ENCODE results near the gene BEND3.
"Not testable (repeated sequence)": the region's sequence is repeated elsewhere in the genome, so short reads cannot be mapped to it uniquely, and the experiment has no call there.

Gene BEND3

DNA sequence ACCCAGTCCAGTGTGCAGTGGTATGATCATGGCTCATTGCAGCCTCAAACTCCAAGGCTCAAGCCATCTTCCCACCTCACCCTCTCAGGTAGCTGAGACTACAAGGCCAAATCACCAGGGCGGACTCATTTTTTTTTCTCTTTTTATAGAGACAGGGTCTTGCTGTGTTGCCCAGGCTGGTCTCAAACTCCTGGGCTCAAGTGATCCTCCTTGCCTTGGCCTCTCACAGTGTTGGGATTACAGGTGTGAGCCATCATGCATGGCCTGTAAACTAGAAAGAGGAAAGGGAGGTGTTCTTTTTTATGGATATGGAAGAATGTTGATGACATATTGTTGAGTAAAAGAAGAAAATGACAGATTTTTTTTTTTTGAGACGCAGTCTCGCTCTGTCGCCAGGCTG lies 5.1 kb upstream of the BEND3 start:
- DNase-seq, result no peak

- DNase-seq, result no peak
These were observed 3.7 kb upstream of the BEND3 start for GRCh38 chr6:107118976-107119375.

GRCh38 chr6:107118540-107118939 lies 3.2 kb upstream of the BEND3 start:
- DNase-seq, result not testable (repeated sequence)

- no peak for DNase-seq
These were observed 1.6 kb upstream of the BEND3 start for GRCh38 chr6:107116931-107117330.

DNA sequence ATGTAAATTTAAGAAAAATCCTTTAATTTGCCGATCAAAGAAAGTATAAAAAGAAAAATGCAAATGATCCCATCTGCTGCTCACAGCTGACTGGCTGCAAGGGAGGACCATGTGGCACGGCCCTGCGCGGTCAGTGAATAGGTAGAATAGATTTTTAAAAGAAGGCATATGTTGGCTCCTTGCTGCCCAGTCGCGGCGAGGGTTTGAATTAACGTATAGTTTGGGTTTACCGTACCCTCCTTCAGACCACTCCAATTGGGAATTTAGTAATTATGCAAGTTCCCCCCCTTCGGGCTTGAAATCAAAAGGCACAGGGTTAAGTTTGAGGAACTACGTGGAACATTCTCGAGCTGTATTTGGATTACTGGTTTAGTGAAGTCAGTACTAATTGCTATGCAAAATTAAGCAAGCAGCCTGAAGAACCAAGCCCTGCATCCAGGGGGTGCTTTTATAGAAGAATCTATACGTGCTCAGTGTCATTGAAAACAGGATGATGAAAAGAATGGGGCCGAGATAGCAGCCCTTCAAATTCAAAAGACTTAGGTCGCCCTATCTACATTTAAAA lies 1.1 kb upstream of the BEND3 start:
- DNase-seq, result no peak

GRCh38 chr6:107115695-107116327 lies 496 bp upstream of the BEND3 start:
- no peak for DNase-seq

DNA sequence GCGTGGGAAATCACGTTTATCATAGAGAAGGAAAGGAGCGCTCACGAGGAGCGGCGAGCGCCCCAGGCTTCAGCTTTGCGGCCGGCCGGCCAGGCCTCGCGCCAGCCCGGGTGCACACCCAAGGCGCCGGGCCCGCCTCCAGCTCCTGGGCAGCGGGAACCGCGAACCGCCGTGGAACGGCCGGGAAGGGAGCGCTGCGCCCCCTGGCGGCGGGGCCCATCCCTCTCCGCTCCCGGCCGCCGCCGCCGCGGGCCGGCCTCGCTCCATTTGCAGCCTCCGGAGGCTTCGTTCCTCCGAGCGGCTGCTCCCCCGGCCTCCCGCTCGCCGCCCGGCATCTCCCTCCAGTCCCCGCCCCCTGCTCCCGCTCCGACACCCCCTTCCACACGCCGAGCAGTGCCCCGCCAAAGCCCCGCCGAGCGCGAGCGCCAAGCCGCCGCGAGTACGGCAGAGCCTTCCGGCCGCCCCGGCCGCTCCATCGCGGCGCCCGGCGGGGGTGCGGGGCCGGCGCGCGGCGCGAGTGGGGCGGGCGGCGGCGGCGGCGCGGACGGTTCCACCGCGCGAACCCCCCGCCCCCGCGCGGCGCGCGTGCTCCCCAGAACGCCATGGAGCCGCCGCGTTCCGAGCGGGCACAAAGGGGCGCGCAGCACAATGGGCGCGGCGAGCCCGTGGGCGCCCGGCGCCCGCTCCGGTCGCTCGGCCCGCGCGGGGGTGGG lies 946 bp downstream of the BEND3 start:
- peak; percentile 45 for DNase-seq

GRCh38 chr6:107110200-107110599 lies 5.1 kb downstream of the BEND3 start:
- DNase-seq, result no peak

- no peak for DNase-seq
These were observed 7.0 kb downstream of the BEND3 start for GRCh38 chr6:107108201-107108890.

DNA sequence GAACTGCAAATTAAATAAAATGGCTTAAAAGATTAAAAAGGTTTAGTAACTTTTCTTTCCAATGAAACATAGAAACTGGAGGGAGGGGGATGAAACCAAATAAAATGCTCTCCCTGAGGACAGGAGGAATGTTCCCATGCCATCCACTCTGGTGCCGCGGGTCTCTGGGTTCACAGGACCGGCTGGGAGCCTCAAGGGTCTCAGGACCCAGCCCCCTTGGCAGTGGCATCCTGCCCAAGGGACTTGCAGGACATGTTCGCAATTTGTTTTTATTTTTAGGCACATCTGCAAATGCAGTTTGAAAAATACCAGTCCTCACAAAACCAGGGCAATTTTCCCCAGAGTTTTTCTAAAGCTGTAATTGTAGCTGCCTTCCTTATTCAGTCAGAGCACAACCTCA lies 7.5 kb downstream of the BEND3 start:
- DNase-seq, result no peak

DNA sequence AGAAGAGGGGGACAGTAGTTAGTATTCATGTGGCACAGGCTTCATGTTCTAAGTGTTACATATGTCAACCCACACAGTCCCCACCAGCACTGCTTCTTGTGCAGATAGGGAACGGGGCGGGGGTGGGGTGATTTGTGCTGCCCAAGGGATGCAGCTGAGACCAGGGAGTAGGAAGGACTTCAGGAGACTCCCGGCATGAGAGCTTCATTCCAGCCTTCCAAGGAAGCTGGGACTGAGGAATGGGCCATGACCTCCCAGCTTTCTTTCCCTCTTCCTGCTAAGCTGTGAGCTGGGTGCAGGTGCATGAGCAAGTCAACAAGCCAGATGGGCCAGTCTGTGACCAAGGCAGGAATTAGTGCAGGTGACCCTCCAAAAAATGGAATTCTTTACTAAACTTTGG lies 9.2 kb downstream of the BEND3 start:
- DNase-seq, result no peak

- no peak for DNase-seq
These were observed 9.7 kb downstream of the BEND3 start for GRCh38 chr6:107105511-107106116.

DNA sequence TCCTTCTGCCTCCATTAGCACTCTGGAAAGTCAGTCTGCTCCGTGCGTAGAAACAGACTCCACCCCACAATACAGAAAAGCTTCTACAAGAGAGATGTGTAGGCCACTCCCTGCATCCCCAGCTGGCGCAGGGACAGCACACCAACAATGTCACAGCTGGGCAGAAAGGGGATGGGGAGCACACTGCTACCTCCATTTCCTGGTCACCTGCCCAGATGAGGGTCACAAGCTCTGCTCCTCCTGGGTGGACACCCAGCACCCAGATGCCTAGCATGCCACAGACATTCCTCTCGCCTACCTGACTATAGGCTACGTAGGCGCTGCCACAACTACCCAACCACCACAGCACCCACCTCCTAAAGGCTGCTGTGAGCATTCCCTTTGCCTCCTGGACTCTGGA lies 12.2 kb downstream of the BEND3 start:
- DNase-seq, result no peak

GRCh38 chr6:107102414-107102805 lies 12.9 kb downstream of the BEND3 start:
- no peak for DNase-seq

DNA sequence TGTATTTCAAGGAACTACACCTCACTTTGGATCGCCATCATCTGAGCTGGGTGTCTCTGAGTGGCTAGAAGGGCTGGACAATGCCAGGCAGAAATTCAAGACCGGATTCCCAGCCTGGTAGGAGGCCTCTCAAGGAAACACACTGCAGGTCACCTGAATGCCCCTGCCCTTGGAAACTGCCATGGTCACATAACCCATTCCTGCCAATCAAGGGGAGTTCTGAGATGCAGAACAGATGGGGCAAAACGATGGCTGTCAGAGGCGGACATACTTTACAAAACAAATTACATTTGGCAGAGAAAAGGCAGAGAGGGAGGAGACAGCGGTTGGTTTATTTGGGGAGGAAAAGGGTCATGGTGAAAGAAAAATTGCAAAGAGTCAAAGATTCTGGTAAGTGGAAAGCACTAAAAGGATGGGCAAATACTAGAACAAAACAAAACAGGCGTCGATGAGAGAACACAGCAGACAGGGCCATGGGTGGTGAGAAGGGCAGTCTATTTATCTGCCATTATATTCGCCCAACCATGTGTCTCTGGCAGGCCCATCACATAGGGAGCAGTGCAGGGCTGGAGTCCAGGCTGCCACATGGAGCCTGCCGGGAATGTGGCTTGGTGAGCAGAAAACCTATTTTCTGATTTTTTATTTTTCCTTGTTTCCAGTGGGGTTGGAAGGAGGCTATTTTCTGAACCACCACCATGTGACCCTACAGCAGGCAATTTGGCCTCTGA lies 13.5 kb downstream of the BEND3 start:
- no peak for DNase-seq

DNA sequence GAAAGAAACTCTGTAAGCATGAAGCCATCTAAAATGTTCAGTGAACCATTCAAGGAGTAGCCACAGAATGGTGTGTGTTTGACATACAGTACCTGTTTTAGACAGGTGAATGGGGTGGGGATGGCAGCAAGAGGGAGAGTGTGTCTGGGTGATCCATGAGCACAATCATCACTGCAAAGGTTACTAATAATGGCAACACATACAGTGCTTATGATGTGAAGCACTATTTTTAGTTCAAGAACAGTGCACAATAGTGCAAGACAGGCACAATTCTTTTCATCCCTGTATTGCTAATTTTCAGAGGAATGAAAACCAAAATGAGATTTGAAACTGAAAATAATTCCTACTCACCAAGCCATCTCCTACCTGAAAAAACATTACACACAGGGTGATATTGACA lies 14.1 kb downstream of the BEND3 start:
- DNase-seq, result no peak

- DNase-seq, result no peak
These were observed 16.6 kb downstream of the BEND3 start for GRCh38 chr6:107098436-107099307.

GRCh38 chr6:107084459-107084858 lies 30.9 kb downstream of the BEND3 start:
- DNase-seq, result not testable (repeated sequence)

DNA sequence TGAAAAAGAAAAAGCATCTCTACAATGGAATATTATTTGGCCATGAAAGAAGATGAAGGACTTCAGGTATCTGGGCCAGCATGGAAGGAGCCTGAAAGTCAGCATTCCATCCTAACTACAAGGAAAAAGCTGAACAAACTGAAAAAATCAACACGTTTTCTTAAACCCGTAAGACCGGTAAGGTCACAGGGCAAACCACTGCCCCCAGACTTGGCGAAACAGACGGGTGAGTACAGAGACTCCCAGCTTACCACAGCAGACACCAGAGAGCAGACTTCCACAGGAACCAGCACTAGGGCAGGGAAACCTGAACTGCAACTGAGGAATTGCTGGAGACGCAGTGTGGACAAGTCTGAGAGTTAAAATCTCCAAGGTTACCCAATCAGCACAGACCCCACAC lies 31.4 kb downstream of the BEND3 start:
- DNase-seq, result no peak

GRCh38 chr6:107083047-107083768 lies 32.1 kb downstream of the BEND3 start:
- DNase-seq, result no peak

- no peak for DNase-seq
These were observed 33.3 kb downstream of the BEND3 start for GRCh38 chr6:107082045-107082444.

Data from GOT3 (cell line).